Activated gamma-delta T cell treated with Interleukin-2 at 50 U/mL for 16 hours (primary cell): ENCODE results near the gene PRIMA1.

Experiments used
- DNase-seq: peaks from one replicate; pipeline ENCODE4 v3.0.0-alpha.2; 2020

PRIMA1 gene

GRCh38 chr14:93727917-93728650 is 60.2 kb downstream of the PRIMA1 start:
- no peak for DNase-seq

GRCh38 chr14:93727039-93727740 is 61.1 kb downstream of the PRIMA1 start:
- no peak for DNase-seq

GRCh38 chr14:93725993-93726392 is 62.3 kb downstream of the PRIMA1 start:
- DNase-seq, result no peak

- no peak for DNase-seq
Observed at GRCh38 chr14:93725002-93725582, 63.2 kb downstream of the PRIMA1 start.

- no peak for DNase-seq
Observed at GRCh38 chr14:93723001-93723400, 65.3 kb downstream of the PRIMA1 start.

DNA sequence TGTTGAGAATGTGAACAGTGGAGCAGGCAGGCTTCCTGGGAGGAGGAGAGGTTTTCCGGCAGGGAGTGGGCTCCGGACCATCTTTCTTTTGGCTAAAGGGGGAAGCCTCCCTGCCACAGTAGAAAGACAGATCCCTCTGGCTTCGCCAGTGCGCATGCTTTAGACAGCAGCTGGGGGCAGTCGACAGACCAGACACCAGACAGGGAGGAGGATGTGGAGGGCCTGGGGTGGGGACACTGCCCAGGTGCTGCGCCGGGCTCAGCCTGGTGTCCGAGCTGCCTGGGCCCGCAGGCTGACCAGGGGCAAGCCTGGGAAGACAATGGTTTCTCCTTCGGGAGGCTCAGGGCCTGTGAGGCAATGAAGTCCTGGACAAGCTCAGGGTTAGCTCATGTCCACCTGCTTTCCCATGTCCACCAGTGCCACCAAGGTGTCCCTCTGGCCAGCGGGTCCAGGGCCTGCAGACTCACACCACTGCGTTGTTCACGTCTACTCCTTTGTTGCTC is 67.3 kb downstream of the PRIMA1 start:
- no peak for DNase-seq

GRCh38 chr14:93720076-93720815 is 68.0 kb downstream of the PRIMA1 start:
- no peak for DNase-seq

DNA sequence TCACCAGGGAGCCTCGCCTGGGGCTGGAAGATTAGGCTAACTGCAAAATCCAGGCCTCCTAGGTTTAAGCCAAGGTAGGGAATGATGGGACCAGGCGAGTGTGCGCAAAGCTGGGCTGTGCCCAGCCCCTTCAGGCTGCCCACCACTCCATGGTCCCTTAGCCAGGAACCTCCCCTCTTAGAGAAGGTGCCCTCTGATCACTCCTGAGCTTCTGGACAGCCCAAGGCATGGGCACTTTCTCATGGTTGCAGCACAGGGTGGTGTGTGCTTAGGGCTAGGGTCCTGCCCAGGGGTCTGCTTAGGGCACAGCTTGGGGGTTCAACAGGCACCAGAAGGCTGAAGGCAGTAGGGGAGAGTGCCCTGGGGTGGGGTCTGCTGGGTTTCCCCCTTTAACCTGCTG is 69.0 kb downstream of the PRIMA1 start:
- no peak for DNase-seq

GRCh38 chr14:93717668-93718320 is 70.5 kb downstream of the PRIMA1 start:
- no peak for DNase-seq

- DNase-seq, result no peak
Observed at GRCh38 chr14:93716746-93717667, 71.3 kb downstream of the PRIMA1 start.

- no peak for DNase-seq
Observed at GRCh38 chr14:93716002-93716745, 72.1 kb downstream of the PRIMA1 start.

- DNase-seq, result no peak
Observed at GRCh38 chr14:93715279-93715927, 72.9 kb downstream of the PRIMA1 start.

DNA sequence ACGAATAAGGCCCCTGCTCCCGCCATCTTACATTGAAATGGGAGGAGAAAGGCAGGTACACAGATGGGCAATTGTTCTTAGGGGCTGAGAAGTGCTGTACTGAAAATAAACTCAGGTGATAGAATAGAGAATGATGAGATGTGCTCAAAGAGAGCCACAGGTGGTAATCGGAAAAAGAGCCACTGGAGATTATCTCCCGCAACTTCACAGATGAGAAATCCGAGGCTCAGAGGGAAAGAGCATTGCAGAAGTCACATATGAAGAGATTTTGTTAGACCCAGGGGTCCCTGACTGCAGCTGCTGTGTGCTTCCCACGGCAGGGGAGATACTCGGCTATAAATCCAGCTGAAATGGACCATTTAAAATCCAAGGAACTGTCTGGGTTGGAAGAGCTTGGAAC is 73.7 kb downstream of the PRIMA1 start:
- DNase-seq, result no peak

DNA sequence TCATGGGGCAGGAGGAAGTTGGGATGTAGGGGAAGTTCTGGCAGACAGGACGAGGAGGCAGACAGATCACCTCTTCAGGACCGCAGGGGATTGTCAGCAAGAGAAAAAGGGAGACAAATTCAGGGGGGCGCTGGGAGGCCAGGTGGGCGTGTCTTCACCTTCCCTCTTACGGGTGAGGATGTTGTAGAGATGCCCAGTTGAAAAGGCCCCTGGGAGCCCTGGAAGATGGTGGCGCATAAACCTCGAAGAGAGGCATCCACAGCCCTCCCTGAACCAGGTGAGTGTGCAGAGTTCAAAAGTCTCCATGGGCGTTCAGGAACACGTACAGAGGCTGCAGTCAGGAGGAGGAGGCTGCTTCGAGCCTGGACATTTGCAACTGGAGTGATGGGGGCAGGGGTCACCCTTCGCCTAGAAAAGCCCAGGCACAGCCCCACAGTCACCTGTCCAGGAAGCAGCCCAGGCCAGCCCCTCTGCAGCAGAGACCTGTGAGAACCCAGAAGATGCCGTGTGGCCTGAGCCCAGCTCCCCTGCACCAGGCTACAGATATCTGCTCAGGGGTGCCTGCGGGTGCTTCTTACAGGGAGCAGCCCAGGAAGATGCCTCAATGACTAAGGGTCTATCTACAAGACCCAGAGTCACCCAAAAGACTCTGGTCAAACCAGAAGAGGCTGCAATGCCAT is 74.4 kb downstream of the PRIMA1 start:
- DNase-seq, result no peak

DNA sequence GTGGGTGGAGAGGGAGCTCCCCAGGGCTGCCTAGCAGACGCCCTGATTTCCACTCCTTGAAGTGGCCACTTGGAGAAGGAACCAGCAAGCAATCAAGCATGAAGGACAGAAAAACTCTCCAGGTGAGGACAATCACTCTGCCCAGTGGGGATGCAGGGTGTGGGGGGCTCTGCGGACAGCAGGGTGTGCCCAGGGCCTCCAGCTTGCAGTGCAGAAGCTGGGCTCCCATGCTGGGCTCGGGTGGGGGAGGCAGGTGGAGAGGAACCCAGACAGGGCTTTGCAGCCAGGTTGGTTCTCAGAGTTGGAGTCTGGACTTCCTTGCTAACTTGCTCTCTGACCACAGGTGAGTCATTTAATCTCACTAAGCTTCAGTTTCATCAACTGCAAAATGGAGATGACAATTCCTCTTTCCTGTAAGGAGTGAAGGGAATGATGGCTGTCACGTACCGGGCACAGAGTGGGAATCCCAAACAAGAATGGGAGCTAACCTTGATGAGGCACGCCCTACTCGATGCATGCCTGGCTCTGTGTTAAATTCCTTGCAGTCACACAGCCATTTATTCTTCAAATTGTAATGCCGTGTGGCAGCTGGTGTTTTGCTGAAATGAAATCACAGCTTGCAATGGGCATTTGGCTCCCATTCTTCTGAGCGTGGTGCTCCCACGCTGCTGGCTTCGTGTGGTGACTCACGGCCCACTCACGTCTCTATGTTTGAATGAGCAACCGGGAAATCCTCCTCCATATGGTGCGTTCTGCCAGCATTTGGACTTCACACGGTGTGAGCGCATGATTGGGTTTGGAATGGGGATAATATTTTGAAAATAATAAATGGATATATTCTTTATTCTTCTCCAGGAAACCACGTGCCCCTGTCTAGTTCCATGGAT is 75.2 kb downstream of the PRIMA1 start:
- DNase-seq, result no peak

GRCh38 chr14:93712079-93712837 is 76.0 kb downstream of the PRIMA1 start:
- no peak for DNase-seq

- DNase-seq, result no peak
Observed at GRCh38 chr14:93709249-93709648, 79.0 kb downstream of the PRIMA1 start.

GRCh38 chr14:93708800-93709199 is 79.5 kb downstream of the PRIMA1 start:
- DNase-seq, result no peak
